Measurements from ENCODE around the gene RAPH1. TPM values are rescaled to one million over a fixed set of nuclear protein-coding genes. Genes with fewer than 3 reads are reported as not detected.

RAPH1 gene, protein sequence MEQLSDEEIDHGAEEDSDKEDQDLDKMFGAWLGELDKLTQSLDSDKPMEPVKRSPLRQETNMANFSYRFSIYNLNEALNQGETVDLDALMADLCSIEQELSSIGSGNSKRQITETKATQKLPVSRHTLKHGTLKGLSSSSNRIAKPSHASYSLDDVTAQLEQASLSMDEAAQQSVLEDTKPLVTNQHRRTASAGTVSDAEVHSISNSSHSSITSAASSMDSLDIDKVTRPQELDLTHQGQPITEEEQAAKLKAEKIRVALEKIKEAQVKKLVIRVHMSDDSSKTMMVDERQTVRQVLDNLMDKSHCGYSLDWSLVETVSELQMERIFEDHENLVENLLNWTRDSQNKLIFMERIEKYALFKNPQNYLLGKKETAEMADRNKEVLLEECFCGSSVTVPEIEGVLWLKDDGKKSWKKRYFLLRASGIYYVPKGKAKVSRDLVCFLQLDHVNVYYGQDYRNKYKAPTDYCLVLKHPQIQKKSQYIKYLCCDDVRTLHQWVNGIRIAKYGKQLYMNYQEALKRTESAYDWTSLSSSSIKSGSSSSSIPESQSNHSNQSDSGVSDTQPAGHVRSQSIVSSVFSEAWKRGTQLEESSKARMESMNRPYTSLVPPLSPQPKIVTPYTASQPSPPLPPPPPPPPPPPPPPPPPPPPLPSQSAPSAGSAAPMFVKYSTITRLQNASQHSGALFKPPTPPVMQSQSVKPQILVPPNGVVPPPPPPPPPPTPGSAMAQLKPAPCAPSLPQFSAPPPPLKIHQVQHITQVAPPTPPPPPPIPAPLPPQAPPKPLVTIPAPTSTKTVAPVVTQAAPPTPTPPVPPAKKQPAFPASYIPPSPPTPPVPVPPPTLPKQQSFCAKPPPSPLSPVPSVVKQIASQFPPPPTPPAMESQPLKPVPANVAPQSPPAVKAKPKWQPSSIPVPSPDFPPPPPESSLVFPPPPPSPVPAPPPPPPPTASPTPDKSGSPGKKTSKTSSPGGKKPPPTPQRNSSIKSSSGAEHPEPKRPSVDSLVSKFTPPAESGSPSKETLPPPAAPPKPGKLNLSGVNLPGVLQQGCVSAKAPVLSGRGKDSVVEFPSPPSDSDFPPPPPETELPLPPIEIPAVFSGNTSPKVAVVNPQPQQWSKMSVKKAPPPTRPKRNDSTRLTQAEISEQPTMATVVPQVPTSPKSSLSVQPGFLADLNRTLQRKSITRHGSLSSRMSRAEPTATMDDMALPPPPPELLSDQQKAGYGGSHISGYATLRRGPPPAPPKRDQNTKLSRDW
- total RNA-seq: 58.9 to 71.6 TPM (median 71.5 TPM) in 3 replicates
- long read RNA-seq, partial matches to known transcripts: 0 of 7 reads
- long read RNA-seq, other reads (novel, unspliced or antisense): 7 of 7 reads

- H3K4me3 Mint-ChIP-seq (ENCODE audit: unreplicated experiment): peak within 1 kb of the TSS; percentile 80
- no peaks in the 10 kb centered on the region for H3K27me3 Mint-ChIP-seq (ENCODE audit: low read depth)
- peaks cover 11% of the 10 kb centered on the region for H3K9me3 Mint-ChIP-seq (ENCODE audit: low read depth)
- peaks cover 45% of the 10 kb centered on the region for H3K4me1 Mint-ChIP-seq (ENCODE audit: low read depth)
- peaks cover 2% of the 10 kb centered on the region for H3K36me3 Mint-ChIP-seq (ENCODE audit: low read depth)
- DNase-seq (ENCODE audit: low spot score): peak; percentile 92
- TF ChIP-seq, protein P1, sequence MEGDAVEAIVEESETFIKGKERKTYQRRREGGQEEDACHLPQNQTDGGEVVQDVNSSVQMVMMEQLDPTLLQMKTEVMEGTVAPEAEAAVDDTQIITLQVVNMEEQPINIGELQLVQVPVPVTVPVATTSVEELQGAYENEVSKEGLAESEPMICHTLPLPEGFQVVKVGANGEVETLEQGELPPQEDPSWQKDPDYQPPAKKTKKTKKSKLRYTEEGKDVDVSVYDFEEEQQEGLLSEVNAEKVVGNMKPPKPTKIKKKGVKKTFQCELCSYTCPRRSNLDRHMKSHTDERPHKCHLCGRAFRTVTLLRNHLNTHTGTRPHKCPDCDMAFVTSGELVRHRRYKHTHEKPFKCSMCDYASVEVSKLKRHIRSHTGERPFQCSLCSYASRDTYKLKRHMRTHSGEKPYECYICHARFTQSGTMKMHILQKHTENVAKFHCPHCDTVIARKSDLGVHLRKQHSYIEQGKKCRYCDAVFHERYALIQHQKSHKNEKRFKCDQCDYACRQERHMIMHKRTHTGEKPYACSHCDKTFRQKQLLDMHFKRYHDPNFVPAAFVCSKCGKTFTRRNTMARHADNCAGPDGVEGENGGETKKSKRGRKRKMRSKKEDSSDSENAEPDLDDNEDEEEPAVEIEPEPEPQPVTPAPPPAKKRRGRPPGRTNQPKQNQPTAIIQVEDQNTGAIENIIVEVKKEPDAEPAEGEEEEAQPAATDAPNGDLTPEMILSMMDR (IDR thresholded peaks at IDR 0.05): no peak
- H3K27ac Mint-ChIP-seq (ENCODE audit: unreplicated experiment): peak within 1 kb of the TSS; percentile 94
These were observed at the start of gene RAPH1 for GRCh38 chr2:203535078-203535783. TSS of gene RAPH1 (minus strand) at chr2:203535301. CDS start at chr2:203495353, 39,948 bp downstream.

DNA sequence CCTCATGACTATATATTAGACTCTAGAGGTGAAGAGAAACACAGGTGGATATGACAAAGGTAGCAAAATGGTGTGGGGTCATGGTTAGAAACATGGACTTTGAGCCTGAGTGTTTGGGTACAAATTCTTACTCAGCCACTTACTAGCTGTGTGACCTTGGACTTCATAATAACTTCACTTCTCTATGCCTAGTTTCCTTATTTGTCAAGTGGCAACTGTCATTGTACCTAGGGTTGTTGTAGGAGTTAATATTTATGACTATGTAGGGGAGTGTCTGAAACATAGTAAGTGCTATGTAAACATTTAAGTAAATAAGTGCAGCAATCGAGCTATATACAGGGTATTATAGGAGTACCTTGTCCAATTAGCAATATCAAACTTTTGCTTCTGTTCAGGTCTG, 49.7 kb upstream of the RAPH1 start:
- no peaks in the 10 kb centered on the region for H3K27me3 Mint-ChIP-seq (ENCODE audit: low read depth)
- no peaks in the 10 kb centered on the region for H3K36me3 Mint-ChIP-seq (ENCODE audit: low read depth)
- no peak overlapping the region for H3K4me3 Mint-ChIP-seq (ENCODE audit: unreplicated experiment)
- TF ChIP-seq, protein P1 (IDR thresholded peaks at IDR 0.05): no peak
- H3K4me1 Mint-ChIP-seq (ENCODE audit: low read depth): peaks cover 55% of the 10 kb centered on the region
- DNase-seq (ENCODE audit: low spot score): no peak
- no peak overlapping the region for H3K27ac Mint-ChIP-seq (ENCODE audit: unreplicated experiment)
- no peaks in the 10 kb centered on the region for H3K9me3 Mint-ChIP-seq (ENCODE audit: low read depth)

GRCh38 chr2:203583701-203584100, 48.6 kb upstream of the RAPH1 start:
- Mint-ChIP-seq H3K36me3 (ENCODE audit: low read depth) (no peaks in the 10 kb centered on the region), H3K9me3 (ENCODE audit: low read depth) (no peaks in the 10 kb centered on the region), H3K4me1 (ENCODE audit: low read depth) (peaks cover 65% of the 10 kb centered on the region), H3K27ac (ENCODE audit: unreplicated experiment) (peak overlapping the region; percentile 88), H3K4me3 (ENCODE audit: unreplicated experiment) (no peak overlapping the region), H3K27me3 (ENCODE audit: low read depth) (no peaks in the 10 kb centered on the region)
- TF ChIP-seq, protein P1 (IDR thresholded peaks at IDR 0.05): no peak
- DNase-seq (ENCODE audit: low spot score): no peak

DNA sequence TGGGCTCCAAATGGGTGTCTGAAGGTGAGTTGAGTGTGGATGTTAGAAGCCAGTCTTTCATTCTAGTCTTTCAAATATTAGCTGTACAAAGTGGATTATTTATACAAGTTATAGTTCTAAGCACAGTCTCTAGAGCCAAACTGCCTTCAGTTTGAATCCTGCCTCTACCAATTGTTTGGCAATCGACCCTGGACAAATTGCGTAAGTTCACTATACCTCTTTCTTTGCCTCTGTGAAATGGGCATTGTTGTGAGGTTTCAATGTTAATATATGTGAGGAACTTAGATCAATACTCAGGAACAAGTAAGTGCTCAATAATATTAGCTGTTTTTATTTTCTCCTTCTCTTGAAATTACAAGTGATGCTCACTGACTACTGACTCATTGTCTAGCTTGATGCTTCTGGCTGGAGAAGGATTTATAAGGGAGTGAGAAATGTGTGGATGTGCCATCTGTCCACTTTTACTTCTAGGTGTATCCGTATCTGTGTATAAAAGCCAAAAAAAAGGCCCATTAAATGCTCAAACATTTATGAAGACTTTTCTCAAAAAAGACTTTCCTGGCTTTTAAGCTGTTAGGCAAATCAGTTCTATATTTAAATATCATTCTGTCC, 48.1 kb upstream of the RAPH1 start:
- Mint-ChIP-seq H3K9me3 (ENCODE audit: low read depth) (no peaks in the 10 kb centered on the region), H3K27ac (ENCODE audit: unreplicated experiment) (peak overlapping the region; percentile 88), H3K4me1 (ENCODE audit: low read depth) (peaks cover 70% of the 10 kb centered on the region), H3K36me3 (ENCODE audit: low read depth) (no peaks in the 10 kb centered on the region), H3K27me3 (ENCODE audit: low read depth) (no peaks in the 10 kb centered on the region), H3K4me3 (ENCODE audit: unreplicated experiment) (no peak overlapping the region)
- no peak for DNase-seq (ENCODE audit: low spot score)
- TF ChIP-seq, protein P1 (IDR thresholded peaks at IDR 0.05): no peak
